WTC11 (cell line): ENCODE data around the gene TCAIM. TPM values are rescaled to one million over a fixed set of nuclear protein-coding genes. Genes with fewer than 3 reads are reported as not detected.

Experiments
- ATAC-seq: fragments of 200-7000 bp; cut with Tn5 transposase; 2 replicates; pipeline ENCODE4 v1.10.0; 2021; ENCODE audit warnings: mild to moderate bottlenecking, moderate library complexity
- CTCF ChIA-PET: fragments of 300-600 bp; sonication (Branson Sonifier 250); formaldehyde crosslinking; loops from one replicate; lab custom pipeline; 2021; ENCODE audit warnings: antibody characterized with exemption; lab: Charles Lee
- POLR2A ChIA-PET: fragments of 350-600 bp; sonication (Branson Sonifier 250); formaldehyde crosslinking; loops from one replicate; lab custom pipeline; 2021; ENCODE audit warnings: antibody characterized with exemption; lab: Charles Lee
- DNase-seq: peaks from one replicate; pipeline ENCODE4 v3.0.0; 2021; ENCODE audit warnings: low spot score
- H3K27ac Mint-ChIP-seq: 2 replicates; pipeline ENCODE4 v1.8.0; 2021; ENCODE audit warnings: mixed read lengths
- H3K27me3 Mint-ChIP-seq: 2 replicates; pipeline ENCODE4 v1.8.0; 2021; ENCODE audit warnings: low read depth, mild to moderate bottlenecking, moderate library complexity, mixed read lengths
- H3K36me3 Mint-ChIP-seq: 2 replicates; pipeline ENCODE4 v1.8.0; 2021; ENCODE audit warnings: mixed read lengths
- H3K4me1 Mint-ChIP-seq: 2 replicates; pipeline ENCODE4 v1.8.0; 2022; ENCODE audit warnings: mixed read lengths
- H3K4me3 Mint-ChIP-seq: 2 replicates; pipeline ENCODE4 v1.8.0; 2021; ENCODE audit warnings: mild to moderate bottlenecking, moderate library complexity, mixed read lengths
- H3K9me3 Mint-ChIP-seq: 2 replicates; pipeline ENCODE4 v1.8.0; 2021; ENCODE audit warnings: mixed read lengths
- ARID4B ChIP-seq: sonication (generic); formaldehyde crosslinking; IDR thresholded peaks from 2 replicates; pipeline ENCODE4 v1.8.0; 2023; ENCODE audit warnings: missing genetic modification reagents, mild to moderate bottlenecking, borderline replicate concordance
- CREB1 ChIP-seq: sonication (generic); formaldehyde crosslinking; IDR thresholded peaks from 2 replicates; pipeline ENCODE4 v1.8.0; 2023; ENCODE audit warnings: mild to moderate bottlenecking, missing genetic modification reagents
- CREM ChIP-seq: sonication (generic); formaldehyde crosslinking; IDR thresholded peaks from 2 replicates; pipeline ENCODE4 v1.8.1; 2022; ENCODE audit warnings: mild to moderate bottlenecking, missing genetic modification reagents, moderate library complexity
- E2F1 ChIP-seq: sonication (generic); formaldehyde crosslinking; IDR thresholded peaks from 2 replicates; pipeline ENCODE4 v1.8.0; 2022; ENCODE audit warnings: mild to moderate bottlenecking, missing genetic modification reagents
- E2F5 ChIP-seq: sonication (generic); formaldehyde crosslinking; IDR thresholded peaks from 2 replicates; pipeline ENCODE4 v1.8.1; 2022; ENCODE audit warnings: mild to moderate bottlenecking, moderate library complexity, missing genetic modification reagents
- ETV6 ChIP-seq: sonication (generic); formaldehyde crosslinking; IDR thresholded peaks from 2 replicates; pipeline ENCODE4 v1.8.1; 2022; ENCODE audit warnings: mild to moderate bottlenecking, missing genetic modification reagents
- FOXP1 ChIP-seq: sonication (generic); formaldehyde crosslinking; IDR thresholded peaks from 2 replicates; pipeline ENCODE4 v1.8.0; 2022; ENCODE audit warnings: missing genetic modification reagents, mild to moderate bottlenecking, moderate library complexity, borderline replicate concordance
- HMGA2 ChIP-seq: fragments of 250-450 bp; sonication (Bioruptor Pico); IDR thresholded peaks from 2 replicates; pipeline ENCODE4 v1.4.0; 2021; ENCODE audit warnings: mild to moderate bottlenecking, moderate library complexity
- HMGXB4 ChIP-seq: sonication (generic); formaldehyde crosslinking; IDR thresholded peaks from 2 replicates; pipeline ENCODE4 v1.8.1; 2023; ENCODE audit warnings: mild to moderate bottlenecking, moderate library complexity, missing genetic modification reagents
- IRF1 ChIP-seq: sonication (generic); formaldehyde crosslinking; IDR thresholded peaks from 2 replicates; pipeline ENCODE4 v1.8.0; 2023; ENCODE audit warnings: missing genetic modification reagents
- JUN ChIP-seq: sonication (generic); formaldehyde crosslinking; IDR thresholded peaks from 2 replicates; pipeline ENCODE4 v1.8.0; 2023; ENCODE audit warnings: mild to moderate bottlenecking, missing genetic modification reagents
- MXD4 ChIP-seq: fragments of 250-450 bp; sonication (Bioruptor Pico); IDR thresholded peaks from 2 replicates; pipeline ENCODE4 v1.8.0; 2021; ENCODE audit warnings: mild to moderate bottlenecking, moderate library complexity, borderline replicate concordance
- MYBL2 ChIP-seq: sonication (generic); formaldehyde crosslinking; IDR thresholded peaks from 2 replicates; pipeline ENCODE4 v1.8.1; 2023; ENCODE audit warnings: mild to moderate bottlenecking, moderate library complexity, missing genetic modification reagents
- NFE2L1 ChIP-seq: sonication (generic); formaldehyde crosslinking; IDR thresholded peaks from 2 replicates; pipeline ENCODE4 v1.8.1; 2023; ENCODE audit warnings: missing genetic modification reagents
- NR2C2 ChIP-seq: sonication (generic); formaldehyde crosslinking; IDR thresholded peaks from 2 replicates; pipeline ENCODE4 v1.8.0; 2022; ENCODE audit warnings: mild to moderate bottlenecking, missing genetic modification reagents
- SMAD3 ChIP-seq: sonication (generic); formaldehyde crosslinking; IDR thresholded peaks from 2 replicates; pipeline ENCODE4 v1.8.0; 2022; ENCODE audit warnings: missing genetic modification reagents, mild to moderate bottlenecking, borderline replicate concordance
- SMAD4 ChIP-seq: sonication (generic); formaldehyde crosslinking; IDR thresholded peaks from 2 replicates; pipeline ENCODE4 v1.8.0; 2022; ENCODE audit warnings: mild to moderate bottlenecking, missing genetic modification reagents
- TCF7 ChIP-seq: sonication (generic); formaldehyde crosslinking; IDR thresholded peaks from 2 replicates; pipeline ENCODE4 v1.8.0; 2022; ENCODE audit warnings: mild to moderate bottlenecking, low read depth, missing genetic modification reagents, moderate library complexity
- USF1 ChIP-seq: sonication (generic); formaldehyde crosslinking; IDR thresholded peaks from 2 replicates; pipeline ENCODE4 v1.8.0; 2022; ENCODE audit warnings: mild to moderate bottlenecking, missing genetic modification reagents
- ZBTB43 ChIP-seq: sonication (generic); formaldehyde crosslinking; IDR thresholded peaks from 2 replicates; pipeline ENCODE4 v1.8.1; 2023; ENCODE audit warnings: mild to moderate bottlenecking, missing genetic modification reagents
- ZNF138 ChIP-seq: sonication (generic); formaldehyde crosslinking; conservative IDR thresholded peaks from 2 replicates; pipeline ENCODE4 v1.8.1; 2022; ENCODE audit warnings: mild to moderate bottlenecking, moderate library complexity, missing genetic modification reagents
- ZNF219 ChIP-seq: sonication (generic); formaldehyde crosslinking; IDR thresholded peaks from 2 replicates; pipeline ENCODE4 v1.8.0; 2023; ENCODE audit warnings: missing genetic modification reagents, mild to moderate bottlenecking, borderline replicate concordance
- ZNF512 ChIP-seq: sonication (generic); formaldehyde crosslinking; IDR thresholded peaks from 2 replicates; pipeline ENCODE4 v1.8.1; 2022; ENCODE audit warnings: missing genetic modification reagents, borderline replicate concordance
- total RNA-seq: library from RNA; stranded (reverse); gene quantifications from 3 replicates; pipeline ENCODE4 v1.2.3, GENCODE V29; 2021

TCAIM gene
- total RNA-seq, 1 experiment from 2014 or later: 18.9 TPM

GRCh38 chr3:44338010-44338827 is at the start of gene TCAIM (continued):
- peak; percentile 78 for TF ChIP-seq ZBTB43 (CRISPR knock-in tag)
- no peak for TF ChIP-seq ZNF512
- TF ChIP-seq JUN: peak; percentile 90
- TF ChIP-seq TCF7 (CRISPR knock-in tag): no peak
- TF ChIP-seq SMAD4 (CRISPR knock-in tag): peak; percentile 33; the same call in 1 of the 2 replicates
- no peak for TF ChIP-seq ZNF219 (CRISPR knock-in tag)
- TF ChIP-seq E2F1 (CRISPR knock-in tag): peak; percentile 84
- TF ChIP-seq ARID4B (CRISPR knock-in tag): peak; percentile 95
- peak; percentile 20; the same call in 1 of the 2 replicates for TF ChIP-seq IRF1 (CRISPR knock-in tag)
- TF ChIP-seq MYBL2 (CRISPR knock-in tag): peak; percentile 90
- TF ChIP-seq NFE2L1 (CRISPR knock-in tag): peak; percentile 77; the same call in 1 of the 2 replicates
- peak; percentile 91 for TF ChIP-seq SMAD3

GRCh38 chr3:44289882-44290462 is 48.6 kb upstream of the TCAIM start:
- Mint-ChIP-seq H3K36me3 (no peaks in the 10 kb centered on the region), H3K27me3 (peaks cover 3% of the 10 kb centered on the region; the same call in 1 of the 2 replicates), H3K9me3 (no peaks in the 10 kb centered on the region), H3K4me1 (no peaks in the 10 kb centered on the region), H3K4me3 (no peak overlapping the region), H3K27ac (no peak overlapping the region)
- DNase-seq: no peak
- no peak for ATAC-seq
- ChIA-PET POLR2A (no interaction called here), CTCF (no interaction called here)
- no peak for TF ChIP-seq CREM (CRISPR knock-in tag)
- no peak for TF ChIP-seq HMGXB4 (CRISPR knock-in tag)
- TF ChIP-seq E2F5 (CRISPR knock-in tag): no peak
- TF ChIP-seq HMGA2: no peak
- no peak for TF ChIP-seq SMAD3
- TF ChIP-seq ZNF138: no peak
- TF ChIP-seq NR2C2: no peak
- TF ChIP-seq USF1: no peak
- TF ChIP-seq ETV6 (CRISPR knock-in tag): no peak
- TF ChIP-seq FOXP1: no peak
- TF ChIP-seq CREB1 (CRISPR knock-in tag): no peak
- TF ChIP-seq MXD4 (CRISPR knock-in tag): no peak
